SU-DHL-6 (cell line): ENCODE measurements around the gene AATF.

Experiments used
- EZH2phosphoT487 ChIP-seq: fragments of 200-600 bp; sonication (generic), shearing (Covaris generic); conservative IDR thresholded peaks from 2 replicates; pipeline ENCODE4 v1.6.1; 2018; ENCODE audit warnings: mild to moderate bottlenecking, antibody characterized with exemption, low read length, moderate library complexity, mixed read lengths
- TF ChIP-seq, protein P1 (sequence below): fragments of 200-600 bp; sonication (generic); IDR thresholded peaks from one replicate; pipeline ENCODE4 v1.5.1; 2017; ENCODE audit warnings: antibody characterized with exemption, mild to moderate bottlenecking, low read length, moderate library complexity; ENCODE audit not compliant: insufficient read depth, poor library complexity, severe bottlenecking

DNA sequence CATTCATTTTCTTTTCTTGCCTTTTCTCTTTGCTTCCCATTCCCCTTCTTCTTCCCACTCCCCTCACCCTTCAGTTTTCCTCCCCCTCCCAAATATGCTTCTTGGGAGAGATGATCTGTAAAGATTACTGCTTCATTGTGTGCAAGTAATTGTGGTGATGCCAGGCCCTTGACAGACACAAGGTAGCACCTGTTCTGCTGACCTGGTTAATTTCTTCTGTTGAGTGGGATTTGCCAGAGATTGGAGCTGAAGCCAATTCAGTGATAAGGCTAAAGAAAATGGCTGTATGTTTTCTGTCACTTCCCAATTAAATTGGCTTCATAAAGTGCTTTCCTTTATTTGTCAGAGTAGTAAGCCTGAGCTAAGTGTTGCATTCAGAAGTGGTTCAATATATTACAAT is 44.5 kb downstream of the AATF start:
- TF ChIP-seq, protein P1, sequence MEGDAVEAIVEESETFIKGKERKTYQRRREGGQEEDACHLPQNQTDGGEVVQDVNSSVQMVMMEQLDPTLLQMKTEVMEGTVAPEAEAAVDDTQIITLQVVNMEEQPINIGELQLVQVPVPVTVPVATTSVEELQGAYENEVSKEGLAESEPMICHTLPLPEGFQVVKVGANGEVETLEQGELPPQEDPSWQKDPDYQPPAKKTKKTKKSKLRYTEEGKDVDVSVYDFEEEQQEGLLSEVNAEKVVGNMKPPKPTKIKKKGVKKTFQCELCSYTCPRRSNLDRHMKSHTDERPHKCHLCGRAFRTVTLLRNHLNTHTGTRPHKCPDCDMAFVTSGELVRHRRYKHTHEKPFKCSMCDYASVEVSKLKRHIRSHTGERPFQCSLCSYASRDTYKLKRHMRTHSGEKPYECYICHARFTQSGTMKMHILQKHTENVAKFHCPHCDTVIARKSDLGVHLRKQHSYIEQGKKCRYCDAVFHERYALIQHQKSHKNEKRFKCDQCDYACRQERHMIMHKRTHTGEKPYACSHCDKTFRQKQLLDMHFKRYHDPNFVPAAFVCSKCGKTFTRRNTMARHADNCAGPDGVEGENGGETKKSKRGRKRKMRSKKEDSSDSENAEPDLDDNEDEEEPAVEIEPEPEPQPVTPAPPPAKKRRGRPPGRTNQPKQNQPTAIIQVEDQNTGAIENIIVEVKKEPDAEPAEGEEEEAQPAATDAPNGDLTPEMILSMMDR, result no peak
- no peak for TF ChIP-seq EZH2phosphoT487
